Loucy (cell line): Measurements from ENCODE around the gene C6orf118.

Source experiments
- H2AFZ ChIP-seq: fragments of 200-600 bp; sonication (generic); 2 replicates; pipeline ENCODE4 v1.6.0; 2016; ENCODE audit warnings: antibody characterized with exemption, mild to moderate bottlenecking, low read length, moderate library complexity
- H3F3A ChIP-seq: fragments of 200-600 bp; 2 replicates; pipeline ENCODE4 v1.6.0; 2016; ENCODE audit warnings: antibody characterized with exemption, low read depth, mild to moderate bottlenecking
- H3K27me3 ChIP-seq: fragments of 200-600 bp; sonication (generic); 2 replicates; pipeline ENCODE4 v1.6.1; 2014; ENCODE audit warnings: low read length, mild to moderate bottlenecking; ENCODE audit not compliant: insufficient read depth, poor library complexity, severe bottlenecking
- H3K36me3 ChIP-seq: fragments of 200-600 bp; sonication (generic); 2 replicates; pipeline ENCODE4 v1.6.1; 2016; ENCODE audit warnings: low read length; ENCODE audit not compliant: insufficient read depth
- H3K4me1 ChIP-seq: fragments of 200-600 bp; sonication (generic); 2 replicates; pipeline ENCODE4 v1.5.1; 2014; ENCODE audit warnings: low read length, mild to moderate bottlenecking; ENCODE audit not compliant: insufficient read depth, poor library complexity, severe bottlenecking
- H3K4me2 ChIP-seq: fragments of 200-600 bp; sonication (generic); 2 replicates; pipeline ENCODE4 v1.6.0; 2014; ENCODE audit warnings: antibody characterized with exemption, low read length, low read depth, mild to moderate bottlenecking; ENCODE audit not compliant: poor library complexity, severe bottlenecking
- H3K4me3 ChIP-seq: fragments of 200-600 bp; sonication (generic); 2 replicates; pipeline ENCODE4 v1.5.1; 2014; ENCODE audit warnings: low read length, mild to moderate bottlenecking, mixed read lengths; ENCODE audit not compliant: poor library complexity, severe bottlenecking
- H3K79me2 ChIP-seq: fragments of 200-600 bp; sonication (generic); 2 replicates; pipeline ENCODE4 v1.6.1; 2014; ENCODE audit warnings: low read length; ENCODE audit not compliant: insufficient read depth
- H3K9ac ChIP-seq: fragments of 200-600 bp; sonication (generic); 2 replicates; pipeline ENCODE4 v1.6.0; 2014; ENCODE audit warnings: mild to moderate bottlenecking, low read depth, low read length, moderate library complexity; ENCODE audit not compliant: poor library complexity, severe bottlenecking
- H3K9me2 ChIP-seq: fragments of 200-600 bp; sonication (generic); replicated peaks from 2 replicates; pipeline ENCODE4 v1.6.1; 2016; ENCODE audit warnings: low read depth, low read length, mixed read lengths
- H3K9me3 ChIP-seq: fragments of 200-600 bp; sonication (generic); 2 replicates; pipeline ENCODE4 v1.6.1; 2014; ENCODE audit warnings: mild to moderate bottlenecking, antibody characterized with exemption, low read length, low read depth; ENCODE audit not compliant: insufficient read depth
- H4K20me1 ChIP-seq: fragments of 200-600 bp; sonication (generic); 2 replicates; pipeline ENCODE4 v1.6.0; 2014; ENCODE audit warnings: antibody characterized with exemption, low read length, mild to moderate bottlenecking; ENCODE audit not compliant: insufficient read depth, poor library complexity, severe bottlenecking
- CTCF ChIP-seq: fragments of 200-600 bp; sonication (generic); conservative IDR thresholded peaks from 2 replicates; pipeline ENCODE4 v1.5.1; 2014; ENCODE audit warnings: mild to moderate bottlenecking, antibody characterized with exemption, low read length
- EZH2phosphoT487 ChIP-seq: fragments of 200-600 bp; IDR thresholded peaks from 2 replicates; pipeline ENCODE4 v1.6.1; 2018; ENCODE audit warnings: antibody characterized with exemption, mild to moderate bottlenecking, moderate library complexity, borderline replicate concordance

C6orf118 gene

GRCh38 chr6:165308926-165309731 is at the start of gene C6orf118:
C6orf118 (minus strand) TSS chr6:165309605; CDS start chr6:165309586, 19 bp downstream.
- H3F3A ChIP-seq: no peaks in the 10 kb centered on the region
- H3K4me1 ChIP-seq: no peaks in the 10 kb centered on the region
- no peaks in the 10 kb centered on the region for H3K36me3 ChIP-seq
- no peak within 1 kb of the TSS for H3K4me3 ChIP-seq
- no peaks in the 10 kb centered on the region for H4K20me1 ChIP-seq
- H2AFZ ChIP-seq: no peak within 1 kb of the TSS
- H3K27me3 ChIP-seq: no peaks in the 10 kb centered on the region
- H3K9me3 ChIP-seq: no peaks in the 10 kb centered on the region; the same call in 1 of the 2 replicates
- H3K9me2 ChIP-seq: no peaks in the 10 kb centered on the region
- H3K79me2 ChIP-seq: no peaks in the 10 kb centered on the region
- H3K9ac ChIP-seq: no peak within 1 kb of the TSS
- TF ChIP-seq EZH2phosphoT487 (no peak), CTCF (no peak)
- H3K4me2 ChIP-seq: no peak within 1 kb of the TSS

- no peaks in the 10 kb centered on the region for H4K20me1 ChIP-seq
Observed at GRCh38 chr6:165345700-165346099, 36.3 kb upstream of the C6orf118 start.

GRCh38 chr6:165340532-165340931 is 31.1 kb upstream of the C6orf118 start:
- no peak overlapping the region for H3K9ac ChIP-seq
- H3K36me3 ChIP-seq: no peaks in the 10 kb centered on the region
- no peaks in the 10 kb centered on the region for H3K9me2 ChIP-seq
- no peaks in the 10 kb centered on the region for H4K20me1 ChIP-seq
- H3K79me2 ChIP-seq: no peaks in the 10 kb centered on the region
- no peak for TF ChIP-seq EZH2phosphoT487
- no peak for TF ChIP-seq CTCF
- no peaks in the 10 kb centered on the region for H3K27me3 ChIP-seq
- H3K9me3 ChIP-seq: peaks cover 3% of the 10 kb centered on the region; the same call in 1 of the 2 replicates
- H3K4me3 ChIP-seq: no peak overlapping the region
- H3K4me1 ChIP-seq: no peaks in the 10 kb centered on the region
- no peak overlapping the region for H3K4me2 ChIP-seq
- no peaks in the 10 kb centered on the region for H3F3A ChIP-seq
- H2AFZ ChIP-seq: no peak overlapping the region

More at GRCh38 chr6:165345700-165346099, 36.3 kb upstream of the C6orf118 start:
- Histone ChIP-seq H3K36me3 (no peaks in the 10 kb centered on the region), H3F3A (no peaks in the 10 kb centered on the region), H3K79me2 (no peaks in the 10 kb centered on the region), H3K9me3 (no peaks in the 10 kb centered on the region), H3K4me3 (no peak overlapping the region), H3K9me2 (no peaks in the 10 kb centered on the region), H3K9ac (no peak overlapping the region), H3K4me1 (no peaks in the 10 kb centered on the region), H3K27me3 (no peaks in the 10 kb centered on the region), H2AFZ (no peak overlapping the region), H3K4me2 (no peak overlapping the region)
- TF ChIP-seq CTCF: no peak
- TF ChIP-seq EZH2phosphoT487: no peak
